Mesendoderm (in vitro differentiated cells): ENCODE measurements around the gene PTPRD.
A peak's percentile ranks its signal among the peaks of the same experiment; 100 is the strongest.

Source experiments
- DNase-seq: peaks from one replicate; pipeline ENCODE4 v3.0.0; 2013
- H2AK5ac ChIP-seq: 2 replicates; pipeline ENCODE4 v1.6.1; 2013; ENCODE audit warnings: low read length, inconsistent platforms
- H2BK120ac ChIP-seq: 2 replicates; pipeline ENCODE4 v1.6.1; 2013; ENCODE audit warnings: low read depth, mild to moderate bottlenecking, low read length, moderate library complexity, mixed read lengths
- H2BK15ac ChIP-seq: replicated peaks from 2 replicates; pipeline ENCODE4 v1.6.1; 2013; ENCODE audit warnings: low read depth, mild to moderate bottlenecking, moderate library complexity
- H2BK5ac ChIP-seq: 2 replicates; pipeline ENCODE4 v1.6.1; 2013; ENCODE audit warnings: low read length, inconsistent platforms
- H3K18ac ChIP-seq: 2 replicates; pipeline ENCODE4 v1.6.1; 2013; ENCODE audit warnings: mild to moderate bottlenecking, low read length, mixed read lengths
- H3K23ac ChIP-seq: one replicate; pipeline ENCODE4 v1.6.1; 2013; ENCODE audit warnings: low read length
- H3K27ac ChIP-seq: 2 replicates; pipeline ENCODE4 v1.5.1; 2013; ENCODE audit warnings: low read depth, mild to moderate bottlenecking, inconsistent platforms, low read length, moderate library complexity
- H3K27me3 ChIP-seq: 2 replicates; pipeline ENCODE4 v1.6.1; 2013; ENCODE audit warnings: low read length, control low read depth, mild to moderate bottlenecking, inconsistent platforms; ENCODE audit not compliant: insufficient read depth, poor library complexity
- H3K36me3 ChIP-seq: 2 replicates; pipeline ENCODE4 v1.6.1; 2013; ENCODE audit warnings: low read length, inconsistent platforms; ENCODE audit not compliant: control insufficient read depth, insufficient read depth
- H3K4ac ChIP-seq: one replicate; pipeline ENCODE4 v1.6.1; 2013; ENCODE audit warnings: low read depth, mild to moderate bottlenecking, low read length, moderate library complexity
- H3K4me1 ChIP-seq: 2 replicates; pipeline ENCODE4 v1.6.1; 2013; ENCODE audit warnings: low read depth, low read length, inconsistent platforms; ENCODE audit not compliant: control insufficient read depth
- H3K4me2 ChIP-seq: 2 replicates; pipeline ENCODE4 v1.6.1; 2013; ENCODE audit warnings: low read length
- H3K4me3 ChIP-seq: 2 replicates; pipeline ENCODE4 v1.5.1; 2013; ENCODE audit warnings: mild to moderate bottlenecking, low read length
- H3K56ac ChIP-seq: one replicate; pipeline ENCODE4 v1.6.1; 2013; ENCODE audit warnings: low read length
- H3K79me1 ChIP-seq: 2 replicates; pipeline ENCODE4 v1.6.1; 2013; ENCODE audit warnings: low read length, inconsistent platforms
- H3K79me2 ChIP-seq: 2 replicates; pipeline ENCODE4 v1.6.1; 2013; ENCODE audit warnings: mild to moderate bottlenecking, low read length; ENCODE audit not compliant: control insufficient read depth, insufficient read depth
- H3K9ac ChIP-seq: 2 replicates; pipeline ENCODE4 v1.6.1; 2013; ENCODE audit warnings: low read length, inconsistent platforms
- H4K5ac ChIP-seq: one replicate; pipeline ENCODE4 v1.6.1; 2013; ENCODE audit warnings: low read length
- H4K8ac ChIP-seq: one replicate; pipeline ENCODE4 v1.6.1; 2013; ENCODE audit warnings: low read depth, mild to moderate bottlenecking, control low read depth, low read length, moderate library complexity
- WGBS: extraction: QIAGEN DNeasy Blood & Tissue Kit; methylation state at CpG from one replicate; pipeline ENCODE4 v1.1.7; 2013; ENCODE audit warnings: low lambda C conversion rate, missing lambda C conversion rate; ENCODE audit not compliant: insufficient coverage; ENCODE audit errors: extremely low coverage; 5-methylcytosine and 5-hydroxymethylcytosine counted together

PTPRD gene

GRCh38 chr9:10059044-10059443 is 553.8 kb downstream of the PTPRD start:
- WGBS, result no CpG with 5 or more reads among the region's 3 CpGs
- peak; percentile 36 for DNase-seq
- no peak overlapping the region for H2BK120ac ChIP-seq

GRCh38 chr9:10055886-10056395 is 556.9 kb downstream of the PTPRD start:
- DNase-seq, result peak; percentile 73
- H3K79me1 ChIP-seq, result no peaks in the 10 kb centered on the region
- H3K4me2 ChIP-seq, result no peak overlapping the region
- H3K9ac ChIP-seq, result no peak overlapping the region
- no peak overlapping the region for H2BK5ac ChIP-seq
- H3K27ac ChIP-seq, result no peak overlapping the region
- no CpG with 5 or more reads among the region's 6 CpGs for WGBS
- H3K36me3 ChIP-seq, result no peaks in the 10 kb centered on the region
- no peak overlapping the region for H3K56ac ChIP-seq
- H3K18ac ChIP-seq, result peak overlapping the region; percentile 70
- no peaks in the 10 kb centered on the region for H3K4me1 ChIP-seq
- H4K8ac ChIP-seq, result no peak overlapping the region
- no peak overlapping the region for H4K5ac ChIP-seq
- H2BK15ac ChIP-seq, result no peak overlapping the region
- no peaks in the 10 kb centered on the region for H3K79me2 ChIP-seq
- H3K4me3 ChIP-seq, result no peak overlapping the region
- H2BK120ac ChIP-seq, result no peak overlapping the region
- H3K27me3 ChIP-seq, result no peaks in the 10 kb centered on the region
- no peak overlapping the region for H3K23ac ChIP-seq
- no peak overlapping the region for H2AK5ac ChIP-seq
- H3K4ac ChIP-seq, result no peak overlapping the region

More at GRCh38 chr9:10059044-10059443, 553.8 kb downstream of the PTPRD start:
- Histone ChIP-seq H4K5ac (peak overlapping the region; percentile 34), H3K27ac (no peak overlapping the region), H3K9ac (no peak overlapping the region), H3K18ac (peak overlapping the region; percentile 84), H3K4me1 (no peaks in the 10 kb centered on the region), H2AK5ac (no peak overlapping the region), H3K4ac (peak overlapping the region; percentile 79), H3K79me2 (no peaks in the 10 kb centered on the region), H3K4me2 (no peak overlapping the region), H3K27me3 (no peaks in the 10 kb centered on the region), H4K8ac (peak overlapping the region; percentile 6), H3K56ac (no peak overlapping the region), H2BK15ac (no peak overlapping the region), H3K4me3 (no peak overlapping the region), H3K23ac (no peak overlapping the region), H2BK5ac (no peak overlapping the region), H3K79me1 (no peaks in the 10 kb centered on the region), H3K36me3 (no peaks in the 10 kb centered on the region)

GRCh38 chr9:10054456-10054855 is 558.3 kb downstream of the PTPRD start:
- DNase-seq, result no peak
- no peak overlapping the region for H3K27ac ChIP-seq
- H3K4me3 ChIP-seq, result no peak overlapping the region
- no peak overlapping the region for H3K23ac ChIP-seq
- no peaks in the 10 kb centered on the region for H3K79me1 ChIP-seq
- no peak overlapping the region for H2AK5ac ChIP-seq
- H3K79me2 ChIP-seq, result no peaks in the 10 kb centered on the region
- H4K5ac ChIP-seq, result no peak overlapping the region
- H3K9ac ChIP-seq, result no peak overlapping the region
- WGBS, result no CpG with 5 or more reads among the region's 1 CpG
- no peak overlapping the region for H3K56ac ChIP-seq
- no peak overlapping the region for H2BK5ac ChIP-seq
- no peak overlapping the region for H4K8ac ChIP-seq
- peak overlapping the region; percentile 75 for H3K18ac ChIP-seq
- H3K4ac ChIP-seq, result no peak overlapping the region
- H2BK15ac ChIP-seq, result no peak overlapping the region
- no peaks in the 10 kb centered on the region for H3K4me1 ChIP-seq
- no peaks in the 10 kb centered on the region for H3K27me3 ChIP-seq
- no peak overlapping the region for H3K4me2 ChIP-seq
- no peaks in the 10 kb centered on the region for H3K36me3 ChIP-seq
- H2BK120ac ChIP-seq, result no peak overlapping the region

GRCh38 chr9:10052916-10053315 is 559.9 kb downstream of the PTPRD start:
- Histone ChIP-seq H3K56ac (no peak overlapping the region), H3K18ac (no peak overlapping the region), H3K36me3 (no peaks in the 10 kb centered on the region), H4K5ac (no peak overlapping the region), H3K4me3 (no peak overlapping the region), H3K4me1 (peaks cover 3% of the 10 kb centered on the region), H2BK120ac (no peak overlapping the region), H3K9ac (no peak overlapping the region), H3K79me2 (no peaks in the 10 kb centered on the region), H3K4me2 (no peak overlapping the region), H3K79me1 (no peaks in the 10 kb centered on the region), H2BK5ac (no peak overlapping the region), H3K27ac (no peak overlapping the region), H3K27me3 (no peaks in the 10 kb centered on the region), H3K23ac (no peak overlapping the region), H2AK5ac (no peak overlapping the region), H2BK15ac (no peak overlapping the region), H3K4ac (no peak overlapping the region), H4K8ac (no peak overlapping the region)
- DNase-seq, result no peak

GRCh38 chr9:10052181-10052580 is 560.6 kb downstream of the PTPRD start:
- no peak overlapping the region for H3K4me3 ChIP-seq
- H3K4ac ChIP-seq, result no peak overlapping the region
- no peaks in the 10 kb centered on the region for H3K36me3 ChIP-seq
- no peak overlapping the region for H2BK15ac ChIP-seq
- no peak overlapping the region for H3K23ac ChIP-seq
- no peak overlapping the region for H2BK120ac ChIP-seq
- H4K5ac ChIP-seq, result no peak overlapping the region
- no peak overlapping the region for H2BK5ac ChIP-seq
- no peak overlapping the region for H4K8ac ChIP-seq
- H3K9ac ChIP-seq, result no peak overlapping the region
- H3K18ac ChIP-seq, result peak overlapping the region; percentile 75
- H3K56ac ChIP-seq, result no peak overlapping the region
- H3K79me1 ChIP-seq, result no peaks in the 10 kb centered on the region
- no peak overlapping the region for H2AK5ac ChIP-seq
- no peaks in the 10 kb centered on the region for H3K27me3 ChIP-seq
- no peak overlapping the region for H3K4me2 ChIP-seq
- no peaks in the 10 kb centered on the region for H3K79me2 ChIP-seq
- peaks cover 3% of the 10 kb centered on the region for H3K4me1 ChIP-seq
- no peak for DNase-seq
- H3K27ac ChIP-seq, result no peak overlapping the region
- WGBS, result no CpG with 5 or more reads among the region's 1 CpG

- H3K18ac ChIP-seq, result peak overlapping the region; percentile 76
- peak overlapping the region; percentile 48 for H2BK5ac ChIP-seq
- no peak overlapping the region for H3K9ac ChIP-seq
- no peak overlapping the region for H4K8ac ChIP-seq
- H3K56ac ChIP-seq, result peak overlapping the region; percentile 66
- no peak overlapping the region for H2BK120ac ChIP-seq
- H3K36me3 ChIP-seq, result no peaks in the 10 kb centered on the region
- H3K79me2 ChIP-seq, result no peaks in the 10 kb centered on the region
- H3K4me2 ChIP-seq, result no peak overlapping the region
- WGBS, result no CpG with 5 or more reads among the region's 4 CpGs
- no peaks in the 10 kb centered on the region for H3K79me1 ChIP-seq
- H2BK15ac ChIP-seq, result no peak overlapping the region
- no peak overlapping the region for H3K4me3 ChIP-seq
- H3K27ac ChIP-seq, result peak overlapping the region; percentile 45
- no peak overlapping the region for H3K23ac ChIP-seq
- H4K5ac ChIP-seq, result no peak overlapping the region
- no peak overlapping the region for H2AK5ac ChIP-seq
- H3K4ac ChIP-seq, result peak overlapping the region; percentile 68
- H3K4me1 ChIP-seq, result peaks cover 3% of the 10 kb centered on the region
- no peaks in the 10 kb centered on the region for H3K27me3 ChIP-seq
- peak; percentile 79 for DNase-seq
Measured at GRCh38 chr9:10050016-10050415, 562.8 kb downstream of the PTPRD start.
